Glutamatergic neuron (in vitro differentiated cells): ENCODE results near the gene GPT2. TPM values are rescaled to one million over a fixed set of nuclear protein-coding genes. Genes with fewer than 3 reads are reported as not detected.
A peak's percentile ranks its signal among the peaks of the same experiment; 100 is the strongest.

ENCODE experiments used
- DNase-seq: peaks from one replicate; pipeline ENCODE4 v3.0.0; 2022
- H3K27ac Mint-ChIP-seq: one replicate; pipeline ENCODE4 v1.8.0; 2020; ENCODE audit warnings: mild to moderate bottlenecking, mixed read lengths, inconsistent platforms; ENCODE audit not compliant: unreplicated experiment
- H3K27me3 Mint-ChIP-seq: one replicate; pipeline ENCODE4 v1.8.0; 2020; ENCODE audit warnings: mild to moderate bottlenecking, moderate library complexity, mixed read lengths, inconsistent platforms; ENCODE audit not compliant: unreplicated experiment
- H3K36me3 Mint-ChIP-seq: one replicate; pipeline ENCODE4 v1.8.0; 2020; ENCODE audit warnings: mild to moderate bottlenecking, mixed read lengths, inconsistent platforms; ENCODE audit not compliant: unreplicated experiment
- H3K4me1 Mint-ChIP-seq: one replicate; pipeline ENCODE4 v1.8.0; 2020; ENCODE audit warnings: mild to moderate bottlenecking, low read depth, mixed read lengths, inconsistent platforms; ENCODE audit not compliant: unreplicated experiment
- H3K4me3 Mint-ChIP-seq: one replicate; pipeline ENCODE4 v1.8.0; 2020; ENCODE audit warnings: mild to moderate bottlenecking, mixed read lengths, inconsistent platforms; ENCODE audit not compliant: unreplicated experiment
- H3K9me3 Mint-ChIP-seq: one replicate; pipeline ENCODE4 v1.8.0; 2020; ENCODE audit warnings: mild to moderate bottlenecking, moderate library complexity, mixed read lengths, inconsistent platforms; ENCODE audit not compliant: unreplicated experiment
- total RNA-seq: library from RNA; stranded (reverse); fragmentation: NEBNext Ultra II Directional; extraction: Animal tissue kit (Norgen Biotek cat#: 25700); gene quantifications from one replicate; pipeline ENCODE4 v1.2.1, GENCODE V29; 2021; ENCODE audit not compliant: unreplicated experiment
- TF ChIP-seq, protein P1 (sequence below): fragments of 200-600 bp; sonication (generic); IDR thresholded peaks from one replicate; pipeline ENCODE4 v1.5.0; 2021; ENCODE audit not compliant: partially characterized antibody, unreplicated experiment

Gene GPT2
- total RNA-seq, 1 donor from 2014 or later: 70.7 TPM

DNA sequence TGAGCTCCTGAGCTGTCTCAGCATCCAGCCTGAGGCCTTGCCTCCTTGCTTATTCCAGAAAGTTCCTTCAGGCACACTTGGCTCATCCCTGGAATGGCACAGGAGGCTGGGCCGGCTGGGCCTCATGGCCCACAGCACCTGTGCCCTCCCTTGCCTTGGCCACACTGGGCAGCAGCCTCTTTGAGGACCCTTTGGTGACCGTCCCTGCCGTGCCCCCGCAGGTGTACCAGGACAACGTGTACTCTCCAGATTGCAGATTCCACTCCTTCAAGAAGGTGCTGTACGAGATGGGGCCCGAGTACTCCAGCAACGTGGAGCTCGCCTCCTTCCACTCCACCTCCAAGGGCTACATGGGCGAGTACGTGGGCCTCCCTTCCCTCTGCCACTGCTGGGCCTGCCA lies 34.2 kb downstream of the GPT2 start:
- Mint-ChIP-seq H3K4me1 (peaks cover 62% of the 10 kb centered on the region), H3K27me3 (peaks cover 39% of the 10 kb centered on the region), H3K27ac (peak overlapping the region; percentile 97), H3K36me3 (peaks cover 17% of the 10 kb centered on the region), H3K4me3 (peak overlapping the region; percentile 50), H3K9me3 (peaks cover 35% of the 10 kb centered on the region)
- no peak for DNase-seq
- TF ChIP-seq, protein P1, sequence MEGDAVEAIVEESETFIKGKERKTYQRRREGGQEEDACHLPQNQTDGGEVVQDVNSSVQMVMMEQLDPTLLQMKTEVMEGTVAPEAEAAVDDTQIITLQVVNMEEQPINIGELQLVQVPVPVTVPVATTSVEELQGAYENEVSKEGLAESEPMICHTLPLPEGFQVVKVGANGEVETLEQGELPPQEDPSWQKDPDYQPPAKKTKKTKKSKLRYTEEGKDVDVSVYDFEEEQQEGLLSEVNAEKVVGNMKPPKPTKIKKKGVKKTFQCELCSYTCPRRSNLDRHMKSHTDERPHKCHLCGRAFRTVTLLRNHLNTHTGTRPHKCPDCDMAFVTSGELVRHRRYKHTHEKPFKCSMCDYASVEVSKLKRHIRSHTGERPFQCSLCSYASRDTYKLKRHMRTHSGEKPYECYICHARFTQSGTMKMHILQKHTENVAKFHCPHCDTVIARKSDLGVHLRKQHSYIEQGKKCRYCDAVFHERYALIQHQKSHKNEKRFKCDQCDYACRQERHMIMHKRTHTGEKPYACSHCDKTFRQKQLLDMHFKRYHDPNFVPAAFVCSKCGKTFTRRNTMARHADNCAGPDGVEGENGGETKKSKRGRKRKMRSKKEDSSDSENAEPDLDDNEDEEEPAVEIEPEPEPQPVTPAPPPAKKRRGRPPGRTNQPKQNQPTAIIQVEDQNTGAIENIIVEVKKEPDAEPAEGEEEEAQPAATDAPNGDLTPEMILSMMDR: no peak

DNA sequence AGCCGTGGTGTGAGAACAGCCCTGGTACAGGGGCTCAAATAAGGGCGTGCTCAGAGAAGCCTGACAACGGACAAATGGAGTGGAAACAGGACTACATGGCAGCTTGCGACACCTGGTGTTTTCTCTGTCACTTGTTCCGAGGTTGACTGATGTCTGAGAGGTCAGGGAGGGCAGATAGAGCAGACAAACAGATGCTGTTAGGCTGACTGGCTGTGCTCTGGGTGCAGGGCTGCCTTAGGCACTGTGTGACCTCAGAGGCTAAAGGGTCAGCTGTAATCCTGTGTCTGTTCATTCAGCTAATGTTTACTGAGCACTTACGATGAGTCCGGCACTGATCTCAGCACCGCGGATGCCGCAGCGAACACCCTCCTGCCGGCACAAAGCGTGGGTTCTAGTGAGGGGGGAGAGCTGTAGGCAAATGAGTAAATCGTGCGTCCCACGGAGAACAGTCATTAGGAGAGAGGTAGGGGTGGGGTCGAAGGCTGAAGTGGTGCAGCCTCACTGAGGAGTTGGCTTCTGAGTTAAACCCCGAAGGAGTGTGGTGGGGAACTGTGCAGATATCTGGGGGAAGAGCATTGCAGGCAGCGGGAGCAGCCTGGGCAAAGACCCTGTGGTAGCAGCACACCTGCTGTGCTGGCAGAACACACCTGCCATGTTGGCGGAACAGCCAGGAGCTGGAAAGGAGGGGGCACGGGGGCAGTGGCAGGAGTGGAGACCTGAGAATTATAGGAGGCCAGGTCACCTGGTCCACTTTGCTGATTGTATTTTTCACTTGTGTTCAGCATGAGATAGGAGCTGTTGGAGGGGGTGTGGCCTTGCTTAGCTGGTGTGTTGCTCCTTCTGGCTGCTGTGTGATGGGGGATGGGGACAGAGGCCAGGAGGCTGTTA lies 35.0 kb downstream of the GPT2 start:
- peaks cover 17% of the 10 kb centered on the region for H3K36me3 Mint-ChIP-seq
- H3K9me3 Mint-ChIP-seq: peaks cover 35% of the 10 kb centered on the region
- DNase-seq: peak; percentile 86
- peak overlapping the region; percentile 97 for H3K27ac Mint-ChIP-seq
- peaks cover 37% of the 10 kb centered on the region for H3K27me3 Mint-ChIP-seq
- TF ChIP-seq, protein P1: no peak
- peak overlapping the region; percentile 87 for H3K4me3 Mint-ChIP-seq
- peaks cover 61% of the 10 kb centered on the region for H3K4me1 Mint-ChIP-seq

DNA sequence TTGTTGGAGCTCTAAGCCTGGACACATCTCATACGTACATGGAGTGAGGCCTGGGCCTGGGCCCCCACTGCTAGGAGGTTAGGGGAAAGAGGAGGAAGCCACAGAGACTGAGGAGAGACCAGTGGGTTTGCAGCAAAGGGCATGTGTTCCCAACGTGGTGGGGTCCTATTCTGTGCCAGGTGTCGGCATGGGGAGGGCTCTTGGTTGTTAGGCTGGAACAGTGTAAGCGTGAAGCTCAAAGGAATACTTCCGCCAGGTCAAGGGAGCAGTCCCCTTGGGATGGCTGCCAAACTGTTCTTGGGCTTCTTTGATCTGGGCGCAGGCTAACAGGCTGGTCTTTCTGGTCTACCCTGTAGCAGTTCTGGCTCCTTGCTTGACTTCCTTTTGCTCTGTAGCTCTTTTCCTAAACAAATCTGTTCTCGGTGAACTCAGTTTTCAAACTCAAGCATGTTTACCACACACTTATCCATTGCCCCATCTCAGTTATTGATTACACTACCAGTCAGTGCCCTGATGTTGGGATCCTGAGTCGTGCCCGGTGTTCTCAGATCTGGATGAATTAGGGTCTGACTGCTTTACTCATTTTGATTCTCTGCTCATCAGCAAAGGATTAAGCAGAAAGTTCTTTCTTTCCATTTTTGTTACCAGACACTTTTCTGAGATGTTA lies 36.4 kb downstream of the GPT2 start:
- peak overlapping the region; percentile 87 for H3K4me3 Mint-ChIP-seq
- peaks cover 52% of the 10 kb centered on the region for H3K4me1 Mint-ChIP-seq
- no peak for DNase-seq
- H3K27me3 Mint-ChIP-seq: peaks cover 29% of the 10 kb centered on the region
- peaks cover 29% of the 10 kb centered on the region for H3K9me3 Mint-ChIP-seq
- peaks cover 11% of the 10 kb centered on the region for H3K36me3 Mint-ChIP-seq
- peak overlapping the region; percentile 97 for H3K27ac Mint-ChIP-seq
- TF ChIP-seq, protein P1: no peak

DNA sequence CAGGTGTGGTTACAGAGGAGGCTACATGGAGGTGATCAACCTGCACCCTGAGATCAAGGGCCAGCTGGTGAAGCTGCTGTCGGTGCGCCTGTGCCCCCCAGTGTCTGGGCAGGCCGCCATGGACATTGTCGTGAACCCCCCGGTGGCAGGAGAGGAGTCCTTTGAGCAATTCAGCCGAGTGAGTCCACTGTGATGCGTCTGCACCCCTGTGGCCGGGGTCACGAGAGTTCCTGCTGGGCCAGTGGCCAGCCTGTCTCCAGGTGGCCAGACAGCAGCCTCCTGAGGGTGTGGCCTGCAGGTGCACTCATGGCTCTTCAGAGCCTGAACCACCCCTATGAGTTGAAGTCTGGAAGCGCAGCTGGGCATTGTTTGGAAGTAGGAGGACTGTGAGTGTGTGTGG lies 38.1 kb downstream of the GPT2 start:
- Mint-ChIP-seq H3K27ac (no peak overlapping the region), H3K27me3 (peaks cover 28% of the 10 kb centered on the region), H3K4me3 (no peak overlapping the region), H3K36me3 (peaks cover 12% of the 10 kb centered on the region), H3K9me3 (peaks cover 29% of the 10 kb centered on the region), H3K4me1 (peaks cover 42% of the 10 kb centered on the region)
- TF ChIP-seq, protein P1: no peak
- DNase-seq: no peak
